ENCODE results near the gene PACSIN2. TPM values are rescaled to one million over a fixed set of nuclear protein-coding genes. Genes with fewer than 3 reads are reported as not detected.
A peak's percentile ranks its signal among the peaks of the same experiment; 100 is the strongest.
"Not testable (repeated sequence)": the region's sequence is repeated elsewhere in the genome, so short reads cannot be mapped to it uniquely, and the experiment has no call there.

The PACSIN2 gene
- total RNA-seq, 6 experiments from 2014 or later: 69.8 to 97.3 (median 76.2) TPM

DNA sequence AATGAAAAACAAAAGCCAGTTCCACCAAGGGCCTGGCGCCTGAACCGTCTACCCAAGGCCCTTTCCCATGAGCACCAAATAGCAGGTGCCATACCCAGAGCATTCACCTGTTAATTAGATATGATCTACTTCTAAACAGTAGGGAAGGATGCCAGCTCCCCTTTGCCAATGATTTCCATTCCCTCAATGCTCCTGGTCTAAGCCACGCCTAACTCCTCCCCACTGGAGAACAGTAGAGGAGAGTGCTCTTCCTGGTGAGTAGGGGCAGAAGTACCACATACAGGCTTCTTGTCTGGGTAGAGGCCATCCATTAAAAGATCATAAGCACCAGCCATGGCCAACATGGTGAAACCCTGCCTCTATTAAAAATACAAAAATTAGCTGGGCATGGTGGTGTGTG, 40.7 kb downstream of the PACSIN2 start:
- Mint-ChIP-seq H3K4me1 (ENCODE audit: low read depth) (peaks cover 67% of the 10 kb centered on the region), H3K27ac (no peak overlapping the region; the same call in 1 of the 2 replicates), H3K9me3 (no peaks in the 10 kb centered on the region), H3K27me3 (ENCODE audit: insufficient read depth) (peaks cover 4% of the 10 kb centered on the region), H3K4me3 (no peak overlapping the region), H3K36me3 (ENCODE audit: low read depth) (peaks cover 12% of the 10 kb centered on the region; the same call in 1 of the 2 replicates)
- TF ChIP-seq, protein P1, sequence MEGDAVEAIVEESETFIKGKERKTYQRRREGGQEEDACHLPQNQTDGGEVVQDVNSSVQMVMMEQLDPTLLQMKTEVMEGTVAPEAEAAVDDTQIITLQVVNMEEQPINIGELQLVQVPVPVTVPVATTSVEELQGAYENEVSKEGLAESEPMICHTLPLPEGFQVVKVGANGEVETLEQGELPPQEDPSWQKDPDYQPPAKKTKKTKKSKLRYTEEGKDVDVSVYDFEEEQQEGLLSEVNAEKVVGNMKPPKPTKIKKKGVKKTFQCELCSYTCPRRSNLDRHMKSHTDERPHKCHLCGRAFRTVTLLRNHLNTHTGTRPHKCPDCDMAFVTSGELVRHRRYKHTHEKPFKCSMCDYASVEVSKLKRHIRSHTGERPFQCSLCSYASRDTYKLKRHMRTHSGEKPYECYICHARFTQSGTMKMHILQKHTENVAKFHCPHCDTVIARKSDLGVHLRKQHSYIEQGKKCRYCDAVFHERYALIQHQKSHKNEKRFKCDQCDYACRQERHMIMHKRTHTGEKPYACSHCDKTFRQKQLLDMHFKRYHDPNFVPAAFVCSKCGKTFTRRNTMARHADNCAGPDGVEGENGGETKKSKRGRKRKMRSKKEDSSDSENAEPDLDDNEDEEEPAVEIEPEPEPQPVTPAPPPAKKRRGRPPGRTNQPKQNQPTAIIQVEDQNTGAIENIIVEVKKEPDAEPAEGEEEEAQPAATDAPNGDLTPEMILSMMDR (IDR thresholded peaks at IDR 0.05): no peak
- no peak for DNase-seq

DNA sequence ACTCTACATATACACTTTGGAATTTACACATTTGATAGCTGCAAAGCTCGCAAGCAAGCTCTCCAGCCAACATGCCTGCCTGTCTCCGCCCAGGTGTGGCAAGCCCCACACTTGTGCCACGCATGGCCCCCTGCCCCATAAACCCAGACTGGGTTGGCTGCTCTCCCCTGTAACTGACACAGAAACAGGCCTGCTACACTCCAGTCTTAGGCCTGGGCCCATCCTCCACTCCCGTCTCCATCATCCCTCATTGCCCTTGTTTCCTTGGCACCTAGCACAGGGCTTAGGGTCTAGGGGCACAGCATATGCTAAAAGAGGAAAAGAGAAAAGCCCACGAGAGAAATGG, 41.4 kb downstream of the PACSIN2 start:
- TF ChIP-seq, protein P1 (IDR thresholded peaks at IDR 0.05): no peak
- Mint-ChIP-seq H3K27me3 (ENCODE audit: insufficient read depth) (peaks cover 4% of the 10 kb centered on the region), H3K36me3 (ENCODE audit: low read depth) (peaks cover 15% of the 10 kb centered on the region; the same call in 1 of the 2 replicates), H3K4me1 (ENCODE audit: low read depth) (peaks cover 68% of the 10 kb centered on the region), H3K27ac (no peak overlapping the region; the same call in 1 of the 2 replicates), H3K9me3 (no peaks in the 10 kb centered on the region), H3K4me3 (no peak overlapping the region)
- no peak for DNase-seq

GRCh38 chr22:42972649-42973535, 42.1 kb downstream of the PACSIN2 start:
- Mint-ChIP-seq H3K4me1 (ENCODE audit: low read depth) (peaks cover 68% of the 10 kb centered on the region), H3K36me3 (ENCODE audit: low read depth) (peaks cover 21% of the 10 kb centered on the region; the same call in 1 of the 2 replicates), H3K27ac (0 out of 2 replicates have a peak overlapping the region, but pooled peaks have one; percentile 6), H3K27me3 (ENCODE audit: insufficient read depth) (peaks cover 6% of the 10 kb centered on the region), H3K9me3 (no peaks in the 10 kb centered on the region), H3K4me3 (no peak overlapping the region)
- TF ChIP-seq, protein P1 (IDR thresholded peaks at IDR 0.05): no peak
- DNase-seq: no peak

DNA sequence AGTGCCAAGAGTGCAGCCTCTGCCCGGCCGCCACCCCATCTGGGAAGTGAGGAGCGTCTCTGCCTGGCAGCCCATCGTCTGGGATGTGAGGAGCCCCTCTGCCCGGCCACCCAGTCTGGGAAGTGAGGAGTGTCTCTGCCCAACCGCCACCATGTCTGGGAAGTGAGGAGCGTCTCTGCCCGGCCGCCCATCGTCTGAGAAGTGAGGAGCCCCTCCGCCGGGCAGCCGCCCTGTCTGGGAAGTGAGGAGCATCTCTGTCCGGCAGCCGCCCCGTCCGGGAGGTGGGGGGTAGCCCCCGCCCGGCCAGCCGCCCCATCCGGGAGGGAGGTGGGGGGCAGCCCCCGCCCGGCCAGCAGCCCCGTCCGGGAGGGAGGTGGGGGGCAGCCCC, 43.5 kb downstream of the PACSIN2 start:
- H3K27ac Mint-ChIP-seq; H3K9me3 Mint-ChIP-seq; H3K27me3 Mint-ChIP-seq (ENCODE audit: insufficient read depth); DNase-seq; H3K4me3 Mint-ChIP-seq: not testable (repeated sequence)
- H3K36me3 Mint-ChIP-seq (ENCODE audit: low read depth): peaks cover 28% of the 10 kb centered on the region
- peaks cover 57% of the 10 kb centered on the region for H3K4me1 Mint-ChIP-seq (ENCODE audit: low read depth)

DNA sequence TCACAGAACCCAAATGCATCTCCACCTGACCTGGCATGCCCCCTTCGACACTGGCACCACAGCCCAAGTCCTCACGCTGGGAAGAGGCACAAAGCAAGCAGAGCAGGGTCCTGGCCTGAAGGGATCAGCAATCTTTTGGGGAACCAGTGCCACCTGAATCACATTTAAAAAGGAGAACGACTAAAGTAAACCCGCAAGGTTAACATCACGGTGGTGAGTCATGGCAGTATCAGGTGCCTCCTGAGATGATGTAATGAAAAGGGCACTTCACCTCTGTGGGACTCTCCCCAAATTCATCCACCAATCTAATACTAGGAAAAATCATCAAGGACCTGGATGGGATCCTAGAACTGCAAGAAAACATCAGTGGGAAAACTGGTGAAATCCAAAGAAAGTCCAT, 44.9 kb downstream of the PACSIN2 start:
- no peak for DNase-seq
- Mint-ChIP-seq H3K4me1 (ENCODE audit: low read depth) (peaks cover 52% of the 10 kb centered on the region), H3K27ac (peak overlapping the region; percentile 76), H3K27me3 (ENCODE audit: insufficient read depth) (peaks cover 6% of the 10 kb centered on the region), H3K9me3 (no peaks in the 10 kb centered on the region), H3K36me3 (ENCODE audit: low read depth) (peaks cover 34% of the 10 kb centered on the region), H3K4me3 (no peak overlapping the region; the same call in 1 of the 2 replicates)
- TF ChIP-seq, protein P1 (IDR thresholded peaks at IDR 0.05): no peak

DNA sequence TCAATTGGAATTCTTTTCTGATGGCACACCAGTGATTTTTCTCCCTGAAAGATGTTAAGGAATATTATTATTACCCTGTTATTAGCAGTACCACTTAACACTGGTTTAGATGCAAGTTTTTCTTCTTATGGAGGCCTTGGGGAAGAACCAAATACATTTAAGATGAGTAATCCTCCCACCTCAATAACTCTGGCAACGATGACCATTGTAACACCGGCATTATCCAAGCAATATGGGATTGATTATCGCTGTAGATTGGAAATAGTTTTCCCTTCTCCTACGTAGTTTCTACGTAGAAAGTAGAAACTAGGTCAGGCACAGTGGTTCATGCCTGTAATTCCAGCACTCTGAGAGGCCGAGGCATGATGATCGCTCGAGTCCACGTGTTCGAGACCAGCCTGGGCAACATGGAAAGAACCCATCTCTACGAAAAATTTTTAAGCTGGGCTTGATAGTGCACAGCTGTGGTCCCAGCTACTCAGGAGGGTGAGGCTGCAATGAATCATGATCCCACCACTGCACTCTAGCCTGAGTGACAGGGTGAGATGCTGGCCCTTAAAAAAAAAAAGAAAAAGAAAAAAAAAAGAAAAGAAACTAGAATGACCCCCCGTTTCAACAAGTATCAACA, 45.5 kb downstream of the PACSIN2 start:
- Mint-ChIP-seq H3K36me3 (ENCODE audit: low read depth) (peaks cover 36% of the 10 kb centered on the region), H3K27me3 (ENCODE audit: insufficient read depth) (peaks cover 6% of the 10 kb centered on the region), H3K27ac (peak overlapping the region; percentile 76), H3K4me1 (ENCODE audit: low read depth) (peaks cover 57% of the 10 kb centered on the region), H3K4me3 (peak overlapping the region; percentile 23; the same call in 1 of the 2 replicates), H3K9me3 (no peaks in the 10 kb centered on the region)
- TF ChIP-seq, protein P1 (IDR thresholded peaks at IDR 0.05): no peak
- DNase-seq: peak; percentile 68
